GM18861 (cell line): ENCODE measurements around the gene ASIC4.

Source experiments
- ATAC-seq: cut with Tn5 transposase; IDR thresholded peaks from one replicate; pipeline ENCODE4 v1.9.1; 2021; ENCODE audit not compliant: unreplicated experiment

The ASIC4 gene

GRCh38 chr2:219548990-219549389, 34.7 kb downstream of the ASIC4 start:
- no peak for ATAC-seq

- ATAC-seq: no peak
These were observed 35.3 kb downstream of the ASIC4 start for GRCh38 chr2:219549619-219550018.

GRCh38 chr2:219551441-219552381, 37.4 kb downstream of the ASIC4 start:
- peak; percentile 23 for ATAC-seq

DNA sequence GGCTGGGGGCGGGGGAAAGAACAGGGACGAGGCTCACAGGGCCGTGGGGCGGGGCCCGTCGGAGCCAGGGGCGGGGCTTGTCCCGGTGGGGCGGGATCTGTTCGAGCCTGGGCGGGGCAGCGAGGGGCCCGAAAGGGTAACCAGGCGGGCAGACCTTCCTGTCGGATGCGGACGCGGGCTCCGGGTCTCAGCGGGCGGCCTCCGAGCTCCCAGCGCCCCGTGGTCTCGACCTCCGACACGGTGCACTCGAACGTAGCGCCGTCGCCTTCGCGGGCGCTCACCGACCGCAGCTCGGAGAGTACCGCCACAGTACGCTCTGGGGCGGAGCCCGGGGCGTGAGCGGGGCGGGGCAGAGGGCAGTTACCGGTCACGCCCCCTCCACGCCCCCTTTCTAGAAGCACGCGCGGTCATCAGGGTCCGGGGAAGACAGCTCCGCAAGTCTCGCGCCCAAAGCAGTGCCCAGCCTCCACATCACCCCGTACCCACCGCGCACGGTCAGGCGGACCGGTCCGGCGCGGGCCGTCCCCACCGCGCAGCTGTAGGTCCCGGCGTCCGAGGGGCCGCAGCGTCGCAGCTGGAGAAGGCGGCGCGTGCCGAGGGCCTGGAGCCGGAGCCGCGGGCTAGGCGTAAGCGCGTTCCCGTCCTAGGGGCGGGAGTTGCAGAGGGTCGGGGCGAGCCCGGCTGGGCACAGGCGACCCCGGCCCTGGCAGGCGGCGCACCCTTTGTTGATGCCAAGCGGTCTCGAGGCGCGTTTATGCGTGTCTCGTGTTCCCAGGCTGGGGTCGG, 38.3 kb downstream of the ASIC4 start:
- peak; percentile 75 for ATAC-seq

DNA sequence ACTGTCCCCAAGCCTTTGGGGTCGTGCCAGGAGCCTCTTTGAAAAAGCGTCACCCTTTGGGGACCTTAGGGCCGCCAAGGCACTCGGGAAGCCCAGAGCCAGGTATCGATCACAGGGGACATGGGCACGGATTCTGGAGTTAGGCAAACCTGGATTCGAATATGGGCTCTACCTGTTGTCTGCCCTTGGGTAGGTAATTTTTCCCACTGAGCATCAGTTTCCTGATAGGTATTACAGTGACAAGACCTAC, 38.8 kb downstream of the ASIC4 start:
- ATAC-seq: no peak

- ATAC-seq: no peak
These were observed 39.2 kb downstream of the ASIC4 start for GRCh38 chr2:219553463-219553963.

GRCh38 chr2:219554350-219554749, 40.1 kb downstream of the ASIC4 start:
- ATAC-seq: no peak

GRCh38 chr2:219555956-219556355, 41.7 kb downstream of the ASIC4 start:
- no peak for ATAC-seq

DNA sequence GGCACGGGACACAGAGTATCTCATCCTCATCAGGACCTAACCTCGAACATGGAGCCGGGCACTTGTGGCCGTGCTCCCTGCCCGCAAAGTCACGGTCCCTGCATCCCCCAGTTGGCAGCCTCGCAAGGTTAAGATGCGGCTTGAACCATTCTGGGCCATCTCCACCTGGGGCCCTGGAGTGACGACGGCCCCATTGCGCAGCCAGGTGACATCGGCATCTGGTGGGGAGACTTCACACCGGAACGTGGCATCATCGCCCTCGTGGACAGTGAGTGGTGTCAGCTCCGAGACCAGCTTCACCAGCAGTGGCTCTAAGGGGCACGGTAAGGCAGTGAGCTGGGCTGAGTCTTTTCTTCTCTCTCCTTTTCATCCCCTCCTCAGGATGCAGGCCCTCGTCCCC, 42.1 kb downstream of the ASIC4 start:
- ATAC-seq: no peak

DNA sequence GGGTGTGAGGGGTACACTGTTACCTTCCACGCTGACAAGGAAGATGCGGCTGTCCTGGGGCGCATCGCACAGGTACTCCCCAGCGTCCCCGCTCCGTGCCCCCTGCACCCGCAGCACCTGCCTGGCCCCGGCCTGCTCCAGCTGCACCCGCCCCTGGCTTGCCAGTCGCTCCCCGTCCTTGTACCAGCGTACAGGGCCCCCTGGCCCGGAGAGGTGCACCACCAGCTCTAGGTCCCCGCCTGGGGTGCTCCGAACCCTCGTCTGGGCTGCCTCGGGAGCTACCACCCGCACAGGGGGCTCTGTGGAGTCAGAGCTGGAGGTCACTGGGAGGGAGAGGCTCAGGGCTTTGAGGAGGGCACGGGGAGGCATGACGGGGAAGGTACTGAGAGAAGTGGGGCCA, 43.0 kb downstream of the ASIC4 start:
- no peak for ATAC-seq

GRCh38 chr2:219557791-219558785, 43.8 kb downstream of the ASIC4 start:
- no peak for ATAC-seq

- no peak for ATAC-seq
These were observed 45.1 kb downstream of the ASIC4 start for GRCh38 chr2:219559156-219559915.

DNA sequence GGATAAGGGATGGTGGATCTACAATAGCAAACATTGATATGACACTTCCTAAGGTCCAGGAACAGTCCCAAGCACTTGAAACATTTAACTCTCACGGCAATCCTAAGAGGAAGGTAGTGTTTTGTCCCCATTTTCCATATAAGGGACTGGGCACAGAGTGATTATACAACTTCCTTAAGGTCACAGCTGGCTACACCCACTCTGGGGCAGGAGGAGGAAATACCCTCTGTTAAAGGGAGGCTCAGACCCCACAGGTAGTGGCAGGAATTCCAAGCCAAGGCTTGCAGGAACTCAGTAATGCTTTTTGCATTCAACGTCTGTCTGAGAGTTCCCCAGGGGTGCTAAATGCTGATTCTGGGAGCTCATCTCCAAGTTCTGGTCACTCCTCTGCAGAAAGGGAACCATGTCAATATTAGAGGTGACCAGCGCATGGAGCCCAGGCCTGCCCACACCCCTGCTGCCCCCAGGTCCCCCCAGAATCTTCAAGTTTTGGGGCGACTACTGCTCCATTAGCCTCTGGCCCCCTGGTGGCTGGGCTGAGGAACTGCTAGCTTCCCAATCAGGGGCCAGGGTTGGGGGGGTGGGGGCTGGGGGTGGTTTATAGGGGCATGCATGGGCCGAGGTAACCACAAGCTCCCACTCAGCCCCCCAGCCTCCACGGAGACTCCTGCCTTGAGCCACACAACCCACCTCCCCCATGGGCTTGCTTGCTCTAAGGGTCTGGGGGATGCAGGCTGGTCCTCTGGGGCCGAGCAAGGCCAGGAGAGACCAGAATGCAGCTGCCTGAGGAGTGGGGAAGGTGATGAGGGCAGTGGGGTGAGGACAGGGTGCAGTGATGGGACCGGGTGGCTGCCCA, 46.0 kb downstream of the ASIC4 start:
- no peak for ATAC-seq

DNA sequence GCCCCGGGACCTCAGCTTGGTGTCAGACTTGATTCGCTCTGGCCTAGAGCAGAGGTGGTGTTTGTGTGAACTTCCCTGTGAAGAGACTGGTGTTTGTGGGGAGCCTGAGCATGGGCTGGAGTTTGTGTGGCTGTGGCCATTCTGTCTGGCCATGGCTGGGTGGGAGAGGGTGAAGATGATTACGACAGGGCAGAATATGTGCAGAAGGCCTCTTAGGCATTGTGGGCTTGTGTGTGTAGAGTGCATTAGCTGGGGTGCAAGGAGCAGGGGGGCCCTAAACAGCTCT, 46.6 kb downstream of the ASIC4 start:
- no peak for ATAC-seq

DNA sequence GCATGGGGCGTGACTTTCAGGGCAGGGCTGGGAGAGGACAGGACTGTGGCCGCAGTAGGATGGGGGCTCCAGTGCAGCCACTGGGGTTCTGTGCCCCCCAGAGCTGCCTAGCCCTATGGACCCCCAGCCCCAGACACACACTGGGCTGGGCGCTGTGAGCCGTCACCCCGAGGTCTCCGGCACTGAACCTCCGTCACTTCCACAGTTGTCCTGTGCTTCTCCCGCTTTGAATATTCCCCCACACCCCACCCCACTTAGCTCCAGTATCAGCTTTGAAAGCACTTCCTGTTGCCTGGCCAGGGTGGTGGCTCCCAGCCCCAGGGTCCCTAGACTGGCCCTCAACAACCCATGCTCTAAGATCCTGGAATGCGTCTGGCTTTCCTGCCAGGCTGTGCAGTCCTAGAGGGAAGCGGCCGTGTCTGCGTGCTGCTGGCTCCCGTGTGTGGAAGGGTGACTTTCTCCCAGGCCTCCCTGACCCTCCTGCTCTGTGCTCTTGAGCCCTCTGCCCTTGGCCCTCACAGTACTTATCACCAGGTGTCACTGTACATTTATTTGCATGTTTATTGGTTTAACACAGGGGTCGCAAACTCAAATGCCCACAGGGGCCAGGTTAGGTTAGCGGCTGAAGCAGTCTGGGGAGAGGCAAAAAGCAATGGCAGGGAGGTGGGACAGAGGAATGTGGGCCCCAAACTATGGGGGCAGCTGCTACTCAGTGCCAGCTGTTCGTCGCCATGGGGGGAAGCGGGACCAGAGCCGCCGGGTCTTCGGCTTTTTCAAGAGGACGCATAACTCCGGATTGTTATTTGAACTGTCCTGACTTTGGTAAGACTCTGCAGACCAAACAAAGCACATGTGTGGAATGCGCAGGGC, 47.1 kb downstream of the ASIC4 start:
- no peak for ATAC-seq

- no peak for ATAC-seq
These were observed 48.1 kb downstream of the ASIC4 start for GRCh38 chr2:219562049-219563020.

GRCh38 chr2:219563271-219563928, 49.1 kb downstream of the ASIC4 start:
- ATAC-seq: no peak
